Skin epidermis (tissue), 12 donors: ENCODE results near the gene NALCN.

Source experiments
- H3K27ac ChIP-seq, 21 experiments: fragments of 200-600 bp; sonication (generic) in 11 of 21; one replicate each; pipeline ENCODE4 v1.5.0; 2020; ENCODE audit warnings: mild to moderate bottlenecking in 3 of 21, inconsistent platforms in 2 of 21, moderate library complexity in 2 of 21
- H3K4me3 ChIP-seq, 7 experiments: fragments of 200-600 bp; sonication (generic) in 2 of 7; one replicate each; pipeline ENCODE4 v1.5.0; 2020; ENCODE audit warnings: inconsistent platforms in 2 of 7, mild to moderate bottlenecking in 2 of 7, moderate library complexity in 1 of 7

Gene NALCN

GRCh38 chr13:101085551-101085950 lies 330.8 kb downstream of the NALCN start:
- Histone ChIP-seq H3K4me3 (no peak overlapping the region), H3K27ac (no peak overlapping the region)

GRCh38 chr13:101082441-101082840 lies 333.9 kb downstream of the NALCN start:
- Histone ChIP-seq H3K4me3 (no peak overlapping the region), H3K27ac (no peak overlapping the region)

- Histone ChIP-seq H3K27ac (no peak overlapping the region), H3K4me3 (no peak overlapping the region)
These were observed 335.7 kb downstream of the NALCN start for GRCh38 chr13:101080616-101081015.

- Histone ChIP-seq H3K27ac (no peak overlapping the region), H3K4me3 (no peak overlapping the region)
These were observed 351.0 kb downstream of the NALCN start for GRCh38 chr13:101065329-101065728.

- H3K4me3 ChIP-seq: no peak overlapping the region
These were observed 356.5 kb downstream of the NALCN start for GRCh38 chr13:101059793-101060192.

GRCh38 chr13:101058841-101059240 lies 357.5 kb downstream of the NALCN start:
- no peak overlapping the region for H3K4me3 ChIP-seq

More at GRCh38 chr13:101059793-101060192, 356.5 kb downstream of the NALCN start:
- H3K27ac ChIP-seq: no peak overlapping the region

GRCh38 chr13:101053301-101054093 lies 362.8 kb downstream of the NALCN start:
- no peak overlapping the region for H3K4me3 ChIP-seq
- no peak overlapping the region for H3K27ac ChIP-seq

More at GRCh38 chr13:101058841-101059240, 357.5 kb downstream of the NALCN start:
- no peak overlapping the region for H3K27ac ChIP-seq

GRCh38 chr13:101049166-101049850 lies 367.0 kb downstream of the NALCN start:
- Histone ChIP-seq H3K27ac (no peak overlapping the region), H3K4me3 (no peak overlapping the region)

- Histone ChIP-seq H3K27ac (no peak overlapping the region), H3K4me3 (no peak overlapping the region)
These were observed 379.8 kb downstream of the NALCN start for GRCh38 chr13:101036546-101036945.

- H3K27ac ChIP-seq: no peak overlapping the region
- no peak overlapping the region for H3K4me3 ChIP-seq
These were observed 381.1 kb downstream of the NALCN start for GRCh38 chr13:101035119-101035620.

- H3K27ac ChIP-seq: no peak overlapping the region
- no peak overlapping the region for H3K4me3 ChIP-seq
These were observed 389.4 kb downstream of the NALCN start for GRCh38 chr13:101026736-101027398.

GRCh38 chr13:101026328-101026727 lies 390.0 kb downstream of the NALCN start:
- H3K27ac ChIP-seq: no peak overlapping the region
- H3K4me3 ChIP-seq: no peak overlapping the region

- Histone ChIP-seq H3K27ac (no peak overlapping the region), H3K4me3 (no peak overlapping the region)
These were observed 390.4 kb downstream of the NALCN start for GRCh38 chr13:101025925-101026324.

- Histone ChIP-seq H3K4me3 (no peak overlapping the region), H3K27ac (no peak overlapping the region)
These were observed 390.8 kb downstream of the NALCN start for GRCh38 chr13:101025519-101025918.

GRCh38 chr13:101019126-101019525 lies 397.2 kb downstream of the NALCN start:
- H3K4me3 ChIP-seq: no peak overlapping the region
- H3K27ac ChIP-seq: no peak overlapping the region

- Histone ChIP-seq H3K4me3 (no peak overlapping the region), H3K27ac (no peak overlapping the region)
These were observed 397.6 kb downstream of the NALCN start for GRCh38 chr13:101018720-101019119.

- Histone ChIP-seq H3K4me3 (no peak overlapping the region), H3K27ac (no peak overlapping the region)
These were observed 399.0 kb downstream of the NALCN start for GRCh38 chr13:101017123-101017872.

- Histone ChIP-seq H3K27ac (no peak overlapping the region), H3K4me3 (no peak overlapping the region)
These were observed 399.8 kb downstream of the NALCN start for GRCh38 chr13:101016475-101016874.

- Histone ChIP-seq H3K4me3 (no peak overlapping the region), H3K27ac (no peak overlapping the region)
These were observed 403.1 kb downstream of the NALCN start for GRCh38 chr13:101013245-101013644.

- H3K4me3 ChIP-seq: no peak overlapping the region
- no peak overlapping the region for H3K27ac ChIP-seq
These were observed 406.2 kb downstream of the NALCN start for GRCh38 chr13:101010100-101010499.
